GM12864 (cell line): ENCODE results near the gene NUDT3.

ENCODE experiments used
- DNase-seq: peaks from one replicate; pipeline ENCODE4 v3.0.0-alpha.2; 2011; ENCODE audit warnings: low read depth
- H3K4me3 ChIP-seq: 2 replicates; pipeline ENCODE4 v1.5.1; 2011; ENCODE audit warnings: mild to moderate bottlenecking, low read depth, low read length, control low read depth
- CTCF ChIP-seq: IDR thresholded peaks from 2 replicates; pipeline ENCODE4 v1.5.1; 2011; ENCODE audit warnings: low read depth, mild to moderate bottlenecking, moderate library complexity, low read length, control low read depth, inconsistent platforms; ENCODE audit errors: missing control alignments

Gene NUDT3

GRCh38 chr6:34393191-34393965 is 909 bp upstream of the NUDT3 start:
- TF ChIP-seq CTCF: no peak
- DNase-seq: no peak
- peak overlapping the region; percentile 98 for H3K4me3 ChIP-seq

GRCh38 chr6:34391786-34392496 is 528 bp downstream of the NUDT3 start:
- DNase-seq: peak; percentile 37
- TF ChIP-seq CTCF: no peak
- H3K4me3 ChIP-seq: peak overlapping the region; percentile 98

GRCh38 chr6:34391473-34391785 is 1.0 kb downstream of the NUDT3 start:
- peak overlapping the region; percentile 98 for H3K4me3 ChIP-seq
- TF ChIP-seq CTCF: no peak
- DNase-seq: no peak

GRCh38 chr6:34390531-34391472 is 1.7 kb downstream of the NUDT3 start:
- DNase-seq: no peak
- H3K4me3 ChIP-seq: peak overlapping the region; percentile 98
- no peak for TF ChIP-seq CTCF

GRCh38 chr6:34389034-34389433 is 3.4 kb downstream of the NUDT3 start:
- TF ChIP-seq CTCF: no peak
- no peak overlapping the region for H3K4me3 ChIP-seq
- DNase-seq: no peak

- TF ChIP-seq CTCF: no peak
- no peak overlapping the region for H3K4me3 ChIP-seq
- no peak for DNase-seq
These were observed 4.0 kb downstream of the NUDT3 start for GRCh38 chr6:34388421-34388820.
